NCI-H1417 (cell line): Measurements from ENCODE around the gene HIGD2B.
"Not testable (repeated sequence)": the region's sequence is repeated elsewhere in the genome, so short reads cannot be mapped to it uniquely, and the experiment has no call there.

Experiments used
- DNase-seq, 3 experiments: peaks; one replicate each; lab custom pipeline; 2025; lab: John Stamatoyannopoulos, UW

HIGD2B gene

GRCh38 chr15:72676838-72677237 is 9.1 kb downstream of the HIGD2B start:
- no peak for DNase-seq

- DNase-seq: no peak
Observed at GRCh38 chr15:72671525-72671924, 14.5 kb downstream of the HIGD2B start.

- not testable (repeated sequence) for DNase-seq
Observed at GRCh38 chr15:72670656-72671352, 15.2 kb downstream of the HIGD2B start.

GRCh38 chr15:72669803-72670202 is 16.2 kb downstream of the HIGD2B start:
- not testable (repeated sequence) for DNase-seq

- DNase-seq: not testable (repeated sequence)
Observed at GRCh38 chr15:72665706-72666105, 20.3 kb downstream of the HIGD2B start.

GRCh38 chr15:72663931-72664330 is 22.1 kb downstream of the HIGD2B start:
- not testable (repeated sequence) for DNase-seq

- DNase-seq: not testable (repeated sequence)
Observed at GRCh38 chr15:72661081-72661480, 24.9 kb downstream of the HIGD2B start.

GRCh38 chr15:72656014-72656413 is 30.0 kb downstream of the HIGD2B start:
- not testable (repeated sequence) for DNase-seq

- DNase-seq: not testable (repeated sequence)
Observed at GRCh38 chr15:72654397-72654796, 31.6 kb downstream of the HIGD2B start, which contains the start of gene GOLGA6B. GOLGA6B (plus strand) TSS chr15:72654697; CDS start chr15:72654738, 41 bp downstream.

GRCh38 chr15:72648631-72649253 is 37.2 kb downstream of the HIGD2B start:
- not testable (repeated sequence) for DNase-seq

- not testable (repeated sequence) for DNase-seq
Observed at GRCh38 chr15:72642271-72642670, 43.7 kb downstream of the HIGD2B start.

- not testable (repeated sequence) for DNase-seq
Observed at GRCh38 chr15:72639759-72640483, 46.1 kb downstream of the HIGD2B start.

- DNase-seq: not testable (repeated sequence)
Observed at GRCh38 chr15:72636519-72637282, 49.3 kb downstream of the HIGD2B start.

- not testable (repeated sequence) for DNase-seq
Observed at GRCh38 chr15:72629068-72629570, 56.9 kb downstream of the HIGD2B start.

- DNase-seq: not testable (repeated sequence)
Observed at GRCh38 chr15:72628249-72629067, 57.5 kb downstream of the HIGD2B start.

- DNase-seq: not testable (repeated sequence)
Observed at GRCh38 chr15:72626153-72626552, 59.8 kb downstream of the HIGD2B start.
